HG02938 (cell line): ENCODE measurements around the gene ABLIM3.

Experiments
- ATAC-seq: cut with Tn5 transposase; IDR thresholded peaks from one replicate; pipeline ENCODE4 v1.9.1; 2021; ENCODE audit warnings: mild to moderate bottlenecking, moderate library complexity; ENCODE audit not compliant: unreplicated experiment

The ABLIM3 gene

GRCh38 chr5:149301049-149301743, 159.9 kb downstream of the ABLIM3 start:
- no peak for ATAC-seq

GRCh38 chr5:149301744-149302380, 160.6 kb downstream of the ABLIM3 start:
- ATAC-seq = no peak

- no peak for ATAC-seq
Observed at GRCh38 chr5:149302641-149303040, 161.3 kb downstream of the ABLIM3 start.

GRCh38 chr5:149303210-149303609, 161.9 kb downstream of the ABLIM3 start:
- ATAC-seq = no peak

GRCh38 chr5:149304195-149305078, 163.1 kb downstream of the ABLIM3 start:
- no peak for ATAC-seq

GRCh38 chr5:149309354-149309753, 168.1 kb downstream of the ABLIM3 start:
- no peak for ATAC-seq
